ENCODE results near the gene ERAP2. TPM values are rescaled to one million over a fixed set of nuclear protein-coding genes. Genes with fewer than 3 reads are reported as not detected.
A peak's percentile ranks its signal among the peaks of the same experiment; 100 is the strongest.
"Not testable (repeated sequence)": the region's sequence is repeated elsewhere in the genome, so short reads cannot be mapped to it uniquely, and the experiment has no call there.

ERAP2 gene
- total RNA-seq, result 10 to 100 TPM; 93.0 to 96.0 TPM

DNA sequence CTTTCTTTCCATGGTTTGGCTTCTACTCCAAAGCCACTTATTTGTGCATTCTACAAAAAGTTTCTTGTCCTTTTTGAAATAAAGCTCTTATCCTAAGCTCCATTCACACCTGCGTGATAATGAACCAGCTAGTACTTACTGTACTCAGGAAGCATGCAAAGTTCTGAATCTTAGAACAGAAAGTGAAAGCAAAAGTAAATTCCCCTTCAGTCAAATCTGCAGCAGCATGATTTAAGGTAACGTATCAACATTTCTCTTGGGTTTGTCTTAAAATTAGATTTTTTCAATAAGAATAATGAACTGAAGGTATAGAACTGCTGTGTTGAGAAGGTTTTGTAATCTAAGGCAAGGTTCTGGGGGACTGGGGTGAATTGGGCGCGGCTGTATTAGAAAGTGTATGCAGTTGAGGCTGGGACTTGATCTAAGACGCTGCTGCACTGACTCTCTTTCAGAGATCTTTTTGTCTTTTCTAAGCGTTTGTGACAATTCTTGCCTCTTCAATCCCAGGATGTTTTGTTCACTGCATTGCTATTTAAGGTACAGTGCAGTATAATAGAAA lies at the start of gene ERAP2:
ERAP2 (plus strand) TSS at position 209 of the 559 bp plus-strand sequence. CDS start 3,186 bp downstream, outside the sequence.
- Mint-ChIP-seq H3K9me3 (ENCODE audit: insufficient read depth) (no peaks in the 10 kb centered on the region), H3K4me3 (peak within 1 kb of the TSS; percentile 98), H3K4me1 (ENCODE audit: low read depth) (peaks cover 64% of the 10 kb centered on the region), H3K27ac (peak within 1 kb of the TSS; percentile 94), H3K36me3 (ENCODE audit: low read depth) (peaks cover 33% of the 10 kb centered on the region), H3K27me3 (ENCODE audit: low read depth) (no peaks in the 10 kb centered on the region)
- ATAC-seq (peak; percentile 73), DNase-seq (no peak)
- CTCF ChIA-PET, result interaction anchor here (0.9 to 3.2 kb wide), 19 partner anchors 8 to 288 kb away, joined by 3 to 33 read pairs (median 5); partner anchors contain the start of genes ERAP1, LIX1 and LNPEP
- POLR2A ChIA-PET, result interaction anchor here (0.5 to 3.2 kb wide), 16 partner anchors 9 to 81 kb away, joined by 3 to 36 read pairs (median 4); partner anchors contain the start of genes ERAP1 and LNPEP

- Mint-ChIP-seq H3K4me1 (ENCODE audit: low read depth) (peaks cover 1% of the 10 kb centered on the region), H3K4me3 (no peak overlapping the region), H3K27ac (no peak overlapping the region), H3K9me3 (ENCODE audit: insufficient read depth) (no peaks in the 10 kb centered on the region), H3K36me3 (ENCODE audit: low read depth) (no peaks in the 10 kb centered on the region), H3K27me3 (ENCODE audit: low read depth) (peaks cover 10% of the 10 kb centered on the region)
- DNase-seq, result no peak
- ChIA-PET POLR2A (no interaction called here), CTCF (interaction anchor here (1.4 kb wide), 1 partner anchor 39 kb away, joined by 5 read pairs; no protein-coding TSS in a partner anchor)
- no peak for ATAC-seq
These were observed 47.0 kb upstream of the ERAP2 start for GRCh38 chr5:96829297-96829696.

GRCh38 chr5:96834016-96834415 lies 42.3 kb upstream of the ERAP2 start:
- POLR2A ChIA-PET, result no interaction called here
- Mint-ChIP-seq H3K27me3 (ENCODE audit: low read depth) (peaks cover 6% of the 10 kb centered on the region), H3K4me3 (no peak overlapping the region)

DNA sequence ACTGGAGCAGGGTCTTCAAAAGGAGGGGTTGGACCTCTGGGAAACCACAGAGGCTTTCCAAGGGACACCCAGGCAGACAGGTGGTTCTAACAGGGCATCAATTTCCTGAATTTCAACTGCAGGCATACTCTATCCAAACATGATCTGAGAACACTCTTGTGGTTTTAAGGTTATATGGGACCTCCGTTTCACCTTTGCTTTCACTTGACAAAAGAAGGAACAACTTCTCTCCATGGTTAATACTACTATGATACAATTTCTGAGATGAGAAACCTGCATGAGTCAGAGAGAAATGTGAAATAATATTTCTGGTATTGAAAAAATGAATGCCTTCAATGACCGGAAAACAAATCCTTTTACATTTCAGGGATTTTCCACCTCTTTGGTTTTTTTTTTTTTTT lies 40.5 kb upstream of the ERAP2 start:
- Mint-ChIP-seq H3K36me3 (ENCODE audit: low read depth) (no peaks in the 10 kb centered on the region), H3K27me3 (ENCODE audit: low read depth) (peaks cover 6% of the 10 kb centered on the region), H3K27ac (no peak overlapping the region), H3K4me1 (ENCODE audit: low read depth) (peaks cover 5% of the 10 kb centered on the region), H3K9me3 (ENCODE audit: insufficient read depth) (no peaks in the 10 kb centered on the region), H3K4me3 (no peak overlapping the region)
- no peak for ATAC-seq
- ChIA-PET CTCF (no interaction called here), POLR2A (no interaction called here)
- DNase-seq, result no peak

More at GRCh38 chr5:96834016-96834415, 42.3 kb upstream of the ERAP2 start:
- Mint-ChIP-seq H3K4me1 (ENCODE audit: low read depth) (peaks cover 5% of the 10 kb centered on the region), H3K36me3 (ENCODE audit: low read depth) (no peaks in the 10 kb centered on the region), H3K27ac (no peak overlapping the region), H3K9me3 (ENCODE audit: insufficient read depth) (no peaks in the 10 kb centered on the region)
- ATAC-seq (no peak), DNase-seq (no peak)
- CTCF ChIA-PET, result interaction anchor here (0.8 kb wide), 1 partner anchor 35 kb away, joined by 3 read pairs; no protein-coding TSS in a partner anchor

GRCh38 chr5:96836817-96837216 lies 39.5 kb upstream of the ERAP2 start:
- Mint-ChIP-seq H3K27ac (no peak overlapping the region), H3K9me3 (ENCODE audit: insufficient read depth) (no peaks in the 10 kb centered on the region), H3K4me3 (no peak overlapping the region), H3K4me1 (ENCODE audit: low read depth) (peaks cover 5% of the 10 kb centered on the region), H3K36me3 (ENCODE audit: low read depth) (no peaks in the 10 kb centered on the region), H3K27me3 (ENCODE audit: low read depth) (peaks cover 3% of the 10 kb centered on the region)
- ChIA-PET CTCF (no interaction called here), POLR2A (no interaction called here)
- ATAC-seq (no peak), DNase-seq (no peak)

DNA sequence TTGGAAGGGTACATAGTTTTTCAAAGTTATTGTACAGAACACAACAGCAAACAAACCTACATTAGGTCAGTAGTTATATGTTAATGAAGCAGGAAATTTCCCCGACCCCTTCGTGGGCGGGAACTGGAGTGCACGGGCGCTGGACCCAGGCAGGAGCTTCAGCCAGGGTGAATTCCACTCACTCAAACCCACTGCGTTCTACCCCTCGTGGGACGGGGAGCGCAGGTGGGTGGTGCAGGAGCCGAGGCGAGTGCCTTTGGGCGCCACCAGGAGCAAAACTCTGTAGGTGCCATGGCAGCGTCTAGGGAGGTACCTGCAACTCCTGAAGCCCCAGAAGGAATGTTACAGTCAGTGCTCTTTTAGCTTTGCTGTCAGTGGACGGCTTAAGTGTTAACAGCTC lies 39.0 kb upstream of the ERAP2 start:
- no peak overlapping the region for H3K27ac Mint-ChIP-seq
- peaks cover 5% of the 10 kb centered on the region for H3K4me1 Mint-ChIP-seq (ENCODE audit: low read depth)
- ChIA-PET CTCF (interaction anchor here (2.4 kb wide), 1 partner anchor 32 kb away, joined by 10 read pairs; no protein-coding TSS in a partner anchor), POLR2A (no interaction called here)
- H3K9me3 Mint-ChIP-seq (ENCODE audit: insufficient read depth), result no peaks in the 10 kb centered on the region
- DNase-seq (no peak), ATAC-seq (no peak)
- no peaks in the 10 kb centered on the region for H3K36me3 Mint-ChIP-seq (ENCODE audit: low read depth)
- H3K27me3 Mint-ChIP-seq (ENCODE audit: low read depth), result peaks cover 3% of the 10 kb centered on the region
- no peak overlapping the region for H3K4me3 Mint-ChIP-seq

DNA sequence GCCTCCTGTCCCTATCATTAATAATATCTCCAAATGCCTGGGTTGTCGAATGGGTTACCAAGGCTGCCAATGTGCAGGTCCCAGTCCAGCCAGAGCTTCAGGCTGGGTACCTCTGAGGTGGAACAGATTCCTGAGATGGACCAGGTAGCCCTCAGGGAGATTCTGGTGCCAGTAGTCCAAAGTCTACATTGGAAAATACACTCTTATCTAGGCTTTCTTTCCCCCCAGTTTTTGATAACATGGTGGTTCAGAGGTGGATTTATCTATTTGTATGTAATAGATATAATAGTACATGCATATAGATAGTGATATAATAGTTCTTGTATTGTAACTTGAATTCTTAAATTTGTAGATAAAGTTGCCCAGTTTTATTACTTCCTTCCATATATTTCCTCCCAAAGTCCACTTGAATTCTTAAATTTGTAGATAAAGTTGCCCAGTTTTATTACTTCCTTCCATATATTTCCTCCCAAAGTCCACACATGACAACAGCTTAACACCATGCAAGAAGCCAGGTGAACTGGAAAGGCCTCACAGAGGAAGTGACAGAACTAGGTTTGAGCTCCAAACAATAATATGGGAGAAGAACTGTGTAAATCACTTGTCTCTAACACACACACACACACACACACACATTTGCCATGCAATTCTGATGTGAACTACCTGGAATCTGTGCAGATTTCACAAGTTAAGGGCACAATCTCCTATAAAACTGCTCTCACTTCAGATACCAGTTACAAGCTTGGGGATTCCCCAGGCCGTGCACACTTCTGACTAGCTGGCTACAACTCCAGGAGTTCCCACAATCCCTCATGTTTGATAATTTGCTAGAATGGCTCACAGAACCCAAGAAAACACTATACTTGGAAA lies 37.9 kb upstream of the ERAP2 start:
- Mint-ChIP-seq H3K27me3 (ENCODE audit: low read depth) (peaks cover 3% of the 10 kb centered on the region), H3K4me1 (ENCODE audit: low read depth) (peaks cover 14% of the 10 kb centered on the region), H3K27ac (no peak overlapping the region), H3K9me3 (ENCODE audit: insufficient read depth) (no peaks in the 10 kb centered on the region), H3K36me3 (ENCODE audit: low read depth) (no peaks in the 10 kb centered on the region), H3K4me3 (no peak overlapping the region)
- ATAC-seq (no peak), DNase-seq (no peak)
- CTCF ChIA-PET, result interaction anchor here (0.6 to 2.4 kb wide), 4 partner anchors 30 to 493 kb away, joined by 3 to 10 read pairs (median 7); no protein-coding TSS in a partner anchor
- POLR2A ChIA-PET, result interaction anchor here (1.4 kb wide), 1 partner anchor 31 kb away, joined by 8 read pairs; the partner anchor contains the start of gene ERAP1

- peaks cover 19% of the 10 kb centered on the region for H3K4me1 Mint-ChIP-seq (ENCODE audit: low read depth)
- no peaks in the 10 kb centered on the region for H3K36me3 Mint-ChIP-seq (ENCODE audit: low read depth)
- no peak for ATAC-seq
- no peak overlapping the region for H3K4me3 Mint-ChIP-seq
- no peaks in the 10 kb centered on the region for H3K9me3 Mint-ChIP-seq (ENCODE audit: insufficient read depth)
- no peak for DNase-seq
- H3K27ac Mint-ChIP-seq, result no peak overlapping the region
- peaks cover 2% of the 10 kb centered on the region for H3K27me3 Mint-ChIP-seq (ENCODE audit: low read depth)
- ChIA-PET CTCF (interaction anchor here (0.6 to 2.4 kb wide), 4 partner anchors 30 to 494 kb away, joined by 3 to 10 read pairs (median 7); no protein-coding TSS in a partner anchor), POLR2A (interaction anchor here (1.4 kb wide), 1 partner anchor 31 kb away, joined by 8 read pairs; the partner anchor contains the start of gene ERAP1)
These were observed 37.2 kb upstream of the ERAP2 start for GRCh38 chr5:96839071-96839592.

GRCh38 chr5:96841931-96842330 lies 34.4 kb upstream of the ERAP2 start:
- H3K9me3 Mint-ChIP-seq (ENCODE audit: insufficient read depth); ATAC-seq; DNase-seq; H3K4me3 Mint-ChIP-seq; H3K36me3 Mint-ChIP-seq (ENCODE audit: low read depth); CTCF ChIA-PET; POLR2A ChIA-PET; H3K27ac Mint-ChIP-seq; H3K27me3 Mint-ChIP-seq (ENCODE audit: low read depth): not testable (repeated sequence)
- H3K4me1 Mint-ChIP-seq (ENCODE audit: low read depth), result peaks cover 14% of the 10 kb centered on the region

GRCh38 chr5:96843140-96843539 lies 33.2 kb upstream of the ERAP2 start:
- ATAC-seq, result no peak
- H3K9me3 Mint-ChIP-seq (ENCODE audit: insufficient read depth), result no peaks in the 10 kb centered on the region

GRCh38 chr5:96844481-96844990 lies 31.8 kb upstream of the ERAP2 start:
- ChIA-PET POLR2A (no interaction called here), CTCF (interaction anchor here (1.4 kb wide), 1 partner anchor 24 kb away, joined by 5 read pairs; no protein-coding TSS in a partner anchor)
- H3K4me1 Mint-ChIP-seq (ENCODE audit: low read depth), result peaks cover 14% of the 10 kb centered on the region
- ATAC-seq (no peak), DNase-seq (no peak)
- H3K27me3 Mint-ChIP-seq (ENCODE audit: low read depth), result peaks cover 3% of the 10 kb centered on the region
- H3K9me3 Mint-ChIP-seq (ENCODE audit: insufficient read depth), result no peaks in the 10 kb centered on the region
- H3K27ac Mint-ChIP-seq, result no peak overlapping the region
- H3K36me3 Mint-ChIP-seq (ENCODE audit: low read depth), result no peaks in the 10 kb centered on the region
- no peak overlapping the region for H3K4me3 Mint-ChIP-seq

More at GRCh38 chr5:96843140-96843539, 33.2 kb upstream of the ERAP2 start:
- H3K4me3 Mint-ChIP-seq, result no peak overlapping the region
- H3K27me3 Mint-ChIP-seq (ENCODE audit: low read depth), result no peaks in the 10 kb centered on the region
- no peak for DNase-seq
- peaks cover 14% of the 10 kb centered on the region for H3K4me1 Mint-ChIP-seq (ENCODE audit: low read depth)
- no peaks in the 10 kb centered on the region for H3K36me3 Mint-ChIP-seq (ENCODE audit: low read depth)
- CTCF ChIA-PET, result interaction anchor here (0.7 kb wide), 1 partner anchor 228 kb away, joined by 3 read pairs; no protein-coding TSS in a partner anchor
- H3K27ac Mint-ChIP-seq, result no peak overlapping the region
- POLR2A ChIA-PET, result no interaction called here

All from activated CD8-positive, alpha-beta T cell treated with anti-CD3 and anti-CD28 coated beads, Interleukin-2, amount 10 ng/mL, durations not matched to agents 7 days and 5 days (primary cell).